Thoracic aorta (tissue), 2 donors: Measurements from ENCODE around the gene ADCY9. TPM values are rescaled to one million over a fixed set of nuclear protein-coding genes. Genes with fewer than 3 reads are reported as not detected.

ENCODE experiments used
- ATAC-seq: fragments of 150-250 bp; one replicate; pipeline ENCODE4 v1.8.0; 2017; ENCODE audit warnings: low read depth; ENCODE audit not compliant: insufficient number of reproducible peaks, low FRiP score
- DNase-seq: peaks from one replicate; pipeline ENCODE4 v3.0.0-alpha.2; 2020; ENCODE audit warnings: low spot score
- H3K27ac ChIP-seq, 2 donors: fragments of 200-600 bp; sonication (generic); 1 replicate in 1 of 2; 2 replicates in 1 of 2; pipeline ENCODE4 v1.5.1; 2016; ENCODE audit warnings: mild to moderate bottlenecking in 2 of 2, moderate library complexity in 2 of 2
- H3K27me3 ChIP-seq: fragments of 200-600 bp; sonication (generic); replicated peaks from 2 replicates; pipeline ENCODE4 v1.6.0; 2016; ENCODE audit warnings: mild to moderate bottlenecking; ENCODE audit not compliant: insufficient read depth
- H3K36me3 ChIP-seq: fragments of 200-600 bp; sonication (generic); one replicate; pipeline ENCODE4 v1.5.1; 2016
- H3K4me1 ChIP-seq, 2 donors: fragments of 200-600 bp; sonication (generic); 1 replicate in 1 of 2; 2 replicates in 1 of 2; pipeline versions ENCODE4 v1.5.1 to v1.6.0; 2016; ENCODE audit warnings: low read depth in 2 of 2, mild to moderate bottlenecking in 1 of 2; ENCODE audit not compliant: control insufficient read depth in 1 of 2
- H3K4me3 ChIP-seq: fragments of 200-600 bp; sonication (generic); 2 replicates; pipeline ENCODE4 v1.5.1; 2016; ENCODE audit warnings: mild to moderate bottlenecking
- H3K9me3 ChIP-seq: fragments of 200-600 bp; sonication (generic); 2 replicates; pipeline ENCODE4 v1.5.1; 2016
- total RNA-seq, 2 donors: library from RNA; depleted of rRNA; stranded (reverse); fragments of >200 nt; gene quantifications; one replicate each; pipeline versions ENCODE4 v1.1.0 to v1.2.3, GENCODE V29; 2016
- TF ChIP-seq, protein P1 (sequence below): fragments of 200-600 bp; sonication (generic); IDR thresholded peaks from one replicate; pipeline ENCODE4 v1.5.1; 2019; ENCODE audit warnings: antibody characterized with exemption

ADCY9 gene
- total RNA-seq, 2 donors from 2014 or later, result 44.1 to 83.8 TPM

DNA sequence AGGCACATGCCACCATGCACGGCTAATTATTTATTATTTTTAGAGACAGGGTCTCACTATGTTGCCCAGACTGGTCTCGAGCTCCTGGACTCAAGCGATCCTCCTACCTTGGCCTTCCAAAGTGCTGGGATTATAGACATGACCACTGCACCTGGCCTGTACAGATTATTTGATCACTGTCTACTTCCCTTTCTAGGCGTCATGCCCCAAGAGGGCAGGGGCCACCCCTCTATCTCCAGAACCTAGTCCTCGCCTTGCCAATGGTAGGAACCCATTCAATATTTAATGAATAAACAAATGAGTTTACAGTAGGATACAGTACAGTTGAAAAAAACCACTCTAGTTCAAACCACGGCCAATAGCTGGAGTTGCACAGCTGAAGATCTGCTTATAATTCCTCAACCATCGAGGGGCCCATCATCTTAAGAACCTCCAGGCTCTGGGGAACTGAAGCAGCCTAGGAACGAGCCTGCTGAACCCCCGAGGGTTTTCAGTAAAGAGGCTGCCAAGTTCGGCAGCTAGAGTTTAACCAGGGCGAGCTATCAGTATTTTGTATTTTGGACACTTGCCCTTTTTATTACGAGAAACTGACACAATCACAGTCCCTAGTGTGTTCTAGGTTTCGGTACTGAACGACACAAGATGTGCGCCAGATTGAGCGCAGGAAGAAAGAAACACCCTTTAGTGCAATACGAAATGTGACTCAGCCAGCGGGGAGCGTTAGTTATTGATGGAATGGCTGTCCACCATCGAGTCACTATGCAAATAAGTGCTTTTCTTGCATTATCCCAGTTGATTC lies 14.6 kb downstream of the ADCY9 start:
- ATAC-seq, result peak; percentile 37
- peak overlapping the region in 1 of 2 donors; percentile 26 for H3K27ac ChIP-seq
- H3K36me3 ChIP-seq, result no peaks in the 10 kb centered on the region
- no peaks in the 10 kb centered on the region for H3K9me3 ChIP-seq
- peak overlapping the region; percentile 57 for H3K4me3 ChIP-seq
- H3K4me1 ChIP-seq, result peaks cover 9 to 38% of the 10 kb centered on the region in 2 donors
- no peak for DNase-seq
- H3K27me3 ChIP-seq, result no peaks in the 10 kb centered on the region
- TF ChIP-seq, protein P1, sequence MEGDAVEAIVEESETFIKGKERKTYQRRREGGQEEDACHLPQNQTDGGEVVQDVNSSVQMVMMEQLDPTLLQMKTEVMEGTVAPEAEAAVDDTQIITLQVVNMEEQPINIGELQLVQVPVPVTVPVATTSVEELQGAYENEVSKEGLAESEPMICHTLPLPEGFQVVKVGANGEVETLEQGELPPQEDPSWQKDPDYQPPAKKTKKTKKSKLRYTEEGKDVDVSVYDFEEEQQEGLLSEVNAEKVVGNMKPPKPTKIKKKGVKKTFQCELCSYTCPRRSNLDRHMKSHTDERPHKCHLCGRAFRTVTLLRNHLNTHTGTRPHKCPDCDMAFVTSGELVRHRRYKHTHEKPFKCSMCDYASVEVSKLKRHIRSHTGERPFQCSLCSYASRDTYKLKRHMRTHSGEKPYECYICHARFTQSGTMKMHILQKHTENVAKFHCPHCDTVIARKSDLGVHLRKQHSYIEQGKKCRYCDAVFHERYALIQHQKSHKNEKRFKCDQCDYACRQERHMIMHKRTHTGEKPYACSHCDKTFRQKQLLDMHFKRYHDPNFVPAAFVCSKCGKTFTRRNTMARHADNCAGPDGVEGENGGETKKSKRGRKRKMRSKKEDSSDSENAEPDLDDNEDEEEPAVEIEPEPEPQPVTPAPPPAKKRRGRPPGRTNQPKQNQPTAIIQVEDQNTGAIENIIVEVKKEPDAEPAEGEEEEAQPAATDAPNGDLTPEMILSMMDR, result no peak

DNA sequence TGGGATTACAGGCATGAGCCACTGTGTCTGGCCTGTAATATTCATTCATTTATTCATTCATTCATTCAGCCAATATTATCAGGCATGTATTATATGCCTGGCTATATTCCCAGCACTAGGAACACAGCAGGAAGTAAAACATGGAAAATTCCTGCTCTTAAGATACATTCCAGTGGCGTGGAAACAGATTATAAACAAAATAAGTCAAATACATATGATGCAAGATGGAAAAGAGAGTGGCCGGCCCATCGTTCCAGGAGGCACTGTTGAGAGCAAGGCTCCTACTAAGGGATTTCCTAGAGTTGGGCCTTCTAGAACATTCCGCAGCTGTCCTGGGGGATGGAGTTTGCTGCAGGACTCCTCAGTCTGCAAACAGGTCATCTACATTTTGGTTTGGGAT lies 17.7 kb downstream of the ADCY9 start:
- Histone ChIP-seq H3K27me3 (no peaks in the 10 kb centered on the region), H3K4me3 (no peak overlapping the region), H3K4me1 (peaks cover 14 to 57% of the 10 kb centered on the region in 2 donors), H3K27ac (no peak overlapping the region), H3K9me3 (no peaks in the 10 kb centered on the region), H3K36me3 (no peaks in the 10 kb centered on the region)
- TF ChIP-seq, protein P1, result no peak
- no peak for DNase-seq
- ATAC-seq, result no peak

DNA sequence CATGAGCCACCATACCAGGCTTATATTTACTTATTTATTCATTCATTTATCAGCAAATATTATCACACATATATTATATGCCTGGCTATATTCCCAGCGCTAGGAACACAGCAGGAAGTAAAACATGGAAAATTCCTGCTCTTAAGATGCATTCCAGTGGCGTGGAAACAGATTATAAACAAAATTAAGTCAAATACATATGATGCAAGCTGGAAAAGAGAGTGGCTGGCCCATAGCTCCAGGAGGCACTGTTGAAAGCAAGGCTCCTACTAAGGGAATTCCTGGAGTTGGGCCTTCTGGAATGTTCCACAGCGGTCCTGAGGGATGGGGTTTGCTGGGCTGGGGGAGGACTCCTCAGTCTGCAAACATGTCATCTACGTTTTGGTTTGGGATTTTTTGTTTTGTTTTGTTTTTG lies 18.4 kb downstream of the ADCY9 start:
- H3K27me3 ChIP-seq, result no peaks in the 10 kb centered on the region
- H3K4me3 ChIP-seq, result no peak overlapping the region
- H3K36me3 ChIP-seq, result no peaks in the 10 kb centered on the region
- H3K27ac ChIP-seq, result no peak overlapping the region
- peaks cover 15 to 63% of the 10 kb centered on the region in 2 donors for H3K4me1 ChIP-seq
- TF ChIP-seq, protein P1, result no peak
- H3K9me3 ChIP-seq, result no peaks in the 10 kb centered on the region
- DNase-seq (no peak), ATAC-seq (no peak)

DNA sequence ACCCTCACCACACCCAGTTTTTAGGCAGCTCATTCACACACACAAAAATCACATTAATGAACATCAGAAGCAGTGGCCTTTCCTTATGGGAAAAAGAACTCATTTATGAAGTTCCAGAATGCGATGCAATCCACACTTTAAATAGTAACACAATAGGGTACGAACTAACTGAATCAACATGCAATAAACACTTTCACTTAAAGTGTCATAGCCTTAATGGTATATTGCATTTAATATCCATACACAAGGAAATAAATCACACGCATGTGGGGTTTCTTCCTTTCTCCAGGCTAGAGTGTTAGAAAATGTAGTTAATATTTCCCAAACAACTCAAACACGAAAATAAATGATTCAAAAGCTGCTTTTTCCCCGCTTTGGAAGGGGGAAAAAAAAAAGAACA lies 19.7 kb downstream of the ADCY9 start:
- Histone ChIP-seq H3K36me3 (no peaks in the 10 kb centered on the region), H3K27me3 (no peaks in the 10 kb centered on the region), H3K4me1 (peaks cover 25 to 73% of the 10 kb centered on the region in 2 donors), H3K9me3 (no peaks in the 10 kb centered on the region), H3K4me3 (no peak overlapping the region), H3K27ac (peak overlapping the region in 1 of 2 donors; percentile 8)
- ATAC-seq, result no peak
- no peak for DNase-seq
- TF ChIP-seq, protein P1, result no peak

DNA sequence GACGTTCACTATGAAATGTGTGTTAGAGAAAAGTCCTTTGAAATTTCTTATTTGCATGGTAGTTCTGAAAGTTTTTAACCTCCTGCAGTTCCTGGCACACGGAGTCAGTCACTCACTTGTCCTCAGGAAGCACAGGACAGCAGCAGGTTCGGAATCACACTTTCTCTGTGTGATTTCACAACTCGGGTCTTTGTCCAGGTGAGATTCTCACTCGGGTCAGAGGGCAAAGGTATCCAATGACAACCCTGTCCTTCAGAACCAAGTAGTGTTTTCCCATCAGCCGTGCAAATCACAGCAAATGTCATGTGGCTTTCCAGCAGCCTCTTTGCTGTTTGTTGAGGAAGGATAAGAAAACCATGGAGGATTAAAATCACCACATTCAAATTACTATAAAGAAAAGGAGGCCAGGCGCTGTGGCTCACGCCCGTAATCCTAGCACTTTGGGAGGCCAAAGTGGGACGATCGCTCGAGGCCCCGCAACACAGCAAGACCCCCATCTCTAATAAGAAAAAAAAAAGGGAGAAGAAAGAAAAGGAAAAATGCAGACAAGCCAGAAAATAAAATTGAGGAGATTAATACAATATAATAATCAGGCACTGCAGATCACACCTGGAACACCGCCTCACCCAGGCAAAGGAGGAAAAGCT lies 22.0 kb downstream of the ADCY9 start:
- Histone ChIP-seq H3K9me3 (no peaks in the 10 kb centered on the region), H3K27me3 (no peaks in the 10 kb centered on the region), H3K4me3 (peak overlapping the region; percentile 58), H3K27ac (peak overlapping the region; percentile 70 to 75), H3K4me1 (peaks cover 36 to 86% of the 10 kb centered on the region in 2 donors), H3K36me3 (no peaks in the 10 kb centered on the region)
- ATAC-seq, result no peak
- TF ChIP-seq, protein P1, result no peak
- DNase-seq, result no peak
